ENCODE results near the gene ADGRL1. TPM values are rescaled to one million over a fixed set of nuclear protein-coding genes. Genes with fewer than 3 reads are reported as not detected.

Gene ADGRL1
- total RNA-seq, 1 experiment from 2014 or later: 39.3 TPM

DNA sequence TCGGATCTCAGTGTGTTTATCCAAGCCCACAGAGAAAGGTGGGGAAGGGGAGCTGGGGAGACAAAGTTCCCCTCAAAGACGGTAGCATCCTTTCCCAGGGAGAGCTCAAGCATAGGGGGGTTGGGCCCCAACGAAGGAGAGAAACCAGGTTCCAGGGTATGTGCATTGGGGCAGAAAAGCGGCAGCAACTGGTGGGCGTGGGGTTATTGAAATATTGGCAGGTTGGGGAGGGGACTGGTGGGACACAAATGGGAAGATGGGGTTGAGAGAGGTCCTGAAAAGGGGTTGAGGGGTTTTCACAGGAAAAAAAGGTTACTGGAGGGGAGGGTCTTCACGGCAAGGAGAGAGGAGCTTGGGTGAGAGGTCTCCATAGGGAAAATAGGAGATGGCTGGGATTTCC lies 70.6 kb downstream of the ADGRL1 start:
- peak overlapping the region; percentile 85 for H3K4me2 ChIP-seq (ENCODE audit: low read length)
- TF ChIP-seq EZH2 (IDR thresholded peaks at IDR 0.05; ENCODE audit: low read length, unreplicated experiment) (no peak), EZH2phosphoT487 (IDR thresholded peaks at IDR 0.05; ENCODE audit: borderline replicate concordance, low read length) (no peak), CTCF (conservative IDR thresholded peaks at IDR 0.05; ENCODE audit: low read depth, low read length) (no peak)
- CTCF ChIA-PET: interaction anchor here (0.6 kb wide), 1 partner anchor 270 kb away, joined by 3 read pairs; no protein-coding TSS in a partner anchor
- no peaks in the 10 kb centered on the region for H3F3A ChIP-seq (ENCODE audit: low read length, unreplicated experiment)
- peaks cover 9% of the 10 kb centered on the region; the same call in 1 of the 2 replicates for H3K36me3 ChIP-seq (ENCODE audit: low read depth, low read length)
- no peak for ATAC-seq
- H3K9me2 ChIP-seq (replicated peaks; ENCODE audit: low read length): no peaks in the 10 kb centered on the region
- 0 out of 2 replicates have a peak overlapping the region, but pooled peaks have one; percentile 75 for H2AFZ ChIP-seq (ENCODE audit: low read length)
- H3K79me2 ChIP-seq (ENCODE audit: low read length): peaks cover 45% of the 10 kb centered on the region
- intact Hi-C loops (cut with micrococcal nuclease): loop anchor here (5.0 to 10.0 kb wide), 3 partner anchors 72 to 339 kb away; partner anchors contain the start of genes ADGRE5, ADGRL1 and PTGER1
- no peaks in the 10 kb centered on the region for H3K27me3 ChIP-seq (ENCODE audit: low read length)
- no TSS peak for BruUV-seq (replicated peaks)
- no peaks in the 10 kb centered on the region for H4K20me1 ChIP-seq (ENCODE audit: low read length)
- H3K9me3 ChIP-seq (ENCODE audit: low read length): no peaks in the 10 kb centered on the region
- no peak for DNase-seq
- peak overlapping the region; percentile 83 for H3K4me3 ChIP-seq (ENCODE audit: low read length)
- POLR2A ChIA-PET (ENCODE audit: unreplicated experiment): interaction anchor here (0.6 to 0.7 kb wide), 2 partner anchors 17 to 381 kb away, joined by 3 to 9 read pairs; no protein-coding TSS in a partner anchor
- peak overlapping the region; percentile 87 for H3K9ac ChIP-seq (ENCODE audit: low read length)
- peaks cover 20% of the 10 kb centered on the region for H3K4me1 ChIP-seq (ENCODE audit: insufficient read depth, low read length)
- H3K27ac ChIP-seq (ENCODE audit: low read length): no peak overlapping the region

GRCh38 chr19:14127929-14128509 lies 78.0 kb downstream of the ADGRL1 start:
- BruUV-seq (replicated peaks): no TSS peak
- Histone ChIP-seq H3K9me2 (replicated peaks; ENCODE audit: low read length) (no peaks in the 10 kb centered on the region), H3K9ac (ENCODE audit: low read length) (no peak overlapping the region), H3K4me1 (ENCODE audit: insufficient read depth, low read length) (no peaks in the 10 kb centered on the region), H3K27ac (ENCODE audit: low read length) (no peak overlapping the region), H3K9me3 (ENCODE audit: low read length) (no peaks in the 10 kb centered on the region), H3K4me3 (ENCODE audit: low read length) (no peak overlapping the region), H3K79me2 (ENCODE audit: low read length) (peaks cover 9% of the 10 kb centered on the region), H3K36me3 (ENCODE audit: low read depth, low read length) (peaks cover 27% of the 10 kb centered on the region; the same call in 1 of the 2 replicates), H3K4me2 (ENCODE audit: low read length) (no peak overlapping the region), H3F3A (ENCODE audit: low read length, unreplicated experiment) (no peaks in the 10 kb centered on the region), H3K27me3 (ENCODE audit: low read length) (no peaks in the 10 kb centered on the region), H4K20me1 (ENCODE audit: low read length) (no peaks in the 10 kb centered on the region), H2AFZ (ENCODE audit: low read length) (no peak overlapping the region)
- TF ChIP-seq EZH2phosphoT487 (IDR thresholded peaks at IDR 0.05; ENCODE audit: borderline replicate concordance, low read length): no peak
- no peak for TF ChIP-seq EZH2 (IDR thresholded peaks at IDR 0.05; ENCODE audit: low read length, unreplicated experiment)
- TF ChIP-seq CTCF (conservative IDR thresholded peaks at IDR 0.05; ENCODE audit: low read depth, low read length): no peak
- ChIA-PET CTCF (no interaction called here), POLR2A (ENCODE audit: unreplicated experiment) (no interaction called here)
- ATAC-seq: no peak
- intact Hi-C loops (cut with micrococcal nuclease): no loop called here
- DNase-seq: no peak

- intact Hi-C loops (cut with micrococcal nuclease): no loop called here
- H3K9ac ChIP-seq (ENCODE audit: low read length): no peak overlapping the region
- H3K27me3 ChIP-seq (ENCODE audit: low read length): no peaks in the 10 kb centered on the region
- BruUV-seq (replicated peaks): no TSS peak
- peaks cover 2% of the 10 kb centered on the region for H3K79me2 ChIP-seq (ENCODE audit: low read length)
- H3K4me2 ChIP-seq (ENCODE audit: low read length): no peak overlapping the region
- H3K4me1 ChIP-seq (ENCODE audit: insufficient read depth, low read length): no peaks in the 10 kb centered on the region
- ATAC-seq (no peak), DNase-seq (no peak)
- TF ChIP-seq EZH2phosphoT487 (IDR thresholded peaks at IDR 0.05; ENCODE audit: borderline replicate concordance, low read length) (no peak), EZH2 (IDR thresholded peaks at IDR 0.05; ENCODE audit: low read length, unreplicated experiment) (no peak), CTCF (conservative IDR thresholded peaks at IDR 0.05; ENCODE audit: low read depth, low read length) (no peak)
- H3K27ac ChIP-seq (ENCODE audit: low read length): no peak overlapping the region
- no peak overlapping the region for H3K4me3 ChIP-seq (ENCODE audit: low read length)
- no peaks in the 10 kb centered on the region for H3K9me3 ChIP-seq (ENCODE audit: low read length)
- H3K9me2 ChIP-seq (replicated peaks; ENCODE audit: low read length): no peaks in the 10 kb centered on the region
- no peaks in the 10 kb centered on the region for H4K20me1 ChIP-seq (ENCODE audit: low read length)
- CTCF ChIA-PET: no interaction called here
- POLR2A ChIA-PET (ENCODE audit: unreplicated experiment): no interaction called here
- no peaks in the 10 kb centered on the region for H3F3A ChIP-seq (ENCODE audit: low read length, unreplicated experiment)
- H3K36me3 ChIP-seq (ENCODE audit: low read depth, low read length): peaks cover 30% of the 10 kb centered on the region; the same call in 1 of the 2 replicates
- H2AFZ ChIP-seq (ENCODE audit: low read length): no peak overlapping the region
Observed at GRCh38 chr19:14127176-14127575, 78.8 kb downstream of the ADGRL1 start.
